ENCODE data around the gene POLE. TPM values are rescaled to one million over a fixed set of nuclear protein-coding genes. Genes with fewer than 3 reads are reported as not detected.

The POLE gene
- total and polyA plus RNA-seq, 2 donors: 19.3 to 22.2 TPM

Other genes starting within 250 kb of the POLE start
- 5.9 TPM for gene FBRSL1, start 197.2 kb downstream of the POLE start, total RNA-seq
- gene FBRSL1, start 197.2 kb downstream of the POLE start, polyA plus RNA-seq: 28.7 TPM
- 0.61 TPM for gene LRCOL1, start 76.8 kb downstream of the POLE start, total RNA-seq
- gene LRCOL1, start 76.8 kb downstream of the POLE start, polyA plus RNA-seq: 1.1 TPM
- gene P2RX2, start 68.6 kb downstream of the POLE start, total RNA-seq: 0.66 TPM
- 2.5 TPM for gene P2RX2, start 68.6 kb downstream of the POLE start, polyA plus RNA-seq
- gene PXMP2, start 245 bp upstream of the POLE start, total RNA-seq: 50.1 TPM
- 6.3 TPM for gene PXMP2, start 245 bp upstream of the POLE start, polyA plus RNA-seq
- gene PGAM5, start 23.5 kb upstream of the POLE start, total RNA-seq: 31.6 TPM
- gene PGAM5, start 23.5 kb upstream of the POLE start, polyA plus RNA-seq: 17.4 TPM
- gene ANKLE2, start 74.5 kb upstream of the POLE start, total RNA-seq: 45.4 TPM
- 62.5 TPM for gene ANKLE2, start 74.5 kb upstream of the POLE start, polyA plus RNA-seq
- gene GOLGA3, start 141.5 kb upstream of the POLE start, total RNA-seq: 34.2 TPM
- gene GOLGA3, start 141.5 kb upstream of the POLE start, polyA plus RNA-seq: 19.5 TPM
- 39.5 TPM for gene CHFR, start 200.3 kb upstream of the POLE start, total RNA-seq
- gene CHFR, start 200.3 kb upstream of the POLE start, polyA plus RNA-seq: 85.4 TPM